Activated CD4-positive, alpha-beta memory T cell treated with anti-CD3 and anti-CD28 coated beads, Interleukin-2, amount 10 ng/mL, durations not matched to agents 7 days and 5 days (primary cell): ENCODE measurements around the gene RFWD3. TPM values are rescaled to one million over a fixed set of nuclear protein-coding genes. Genes with fewer than 3 reads are reported as not detected.
"Not testable (repeated sequence)": the region's sequence is repeated elsewhere in the genome, so short reads cannot be mapped to it uniquely, and the experiment has no call there.

Experiments used
- CTCF ChIA-PET: fragments of 350-600 bp; sonication (Branson Sonifier 250); formaldehyde crosslinking; loops from one replicate; lab custom pipeline; 2021; ENCODE audit warnings: antibody characterized with exemption, inconsistent platforms; lab: Charles Lee
- POLR2A ChIA-PET: fragments of 350-600 bp; sonication (Branson Sonifier 250); formaldehyde crosslinking; loops from one replicate; lab custom pipeline; 2021; ENCODE audit warnings: antibody characterized with exemption; lab: Charles Lee
- DNase-seq: peaks from one replicate; pipeline ENCODE4 v3.0.0-alpha.2; 2020
- H3K27ac Mint-ChIP-seq: one replicate; pipeline ENCODE4 v1.8.0; 2021; ENCODE audit warnings: mild to moderate bottlenecking, mixed read lengths
- H3K27me3 Mint-ChIP-seq: one replicate; pipeline ENCODE4 v1.8.0; 2021; ENCODE audit warnings: mixed read lengths
- H3K36me3 Mint-ChIP-seq: one replicate; pipeline ENCODE4 v1.8.0; 2021; ENCODE audit warnings: low read depth, mixed read lengths
- H3K4me1 Mint-ChIP-seq: one replicate; pipeline ENCODE4 v1.8.0; 2021; ENCODE audit warnings: mixed read lengths
- H3K4me3 Mint-ChIP-seq: one replicate; pipeline ENCODE4 v1.8.0; 2021; ENCODE audit warnings: mild to moderate bottlenecking, mixed read lengths
- H3K9me3 Mint-ChIP-seq: one replicate; pipeline ENCODE4 v1.8.0; 2021; ENCODE audit warnings: mixed read lengths
- total RNA-seq, 2 experiments: library from RNA; stranded (reverse); gene quantifications; one replicate each; pipeline ENCODE4 v1.2.3, GENCODE V29; 2021

The RFWD3 gene
- total RNA-seq, 2 experiments from 2014 or later: 99.5 to 107 TPM

GRCh38 chr16:74660383-74660782 lies 6.3 kb downstream of the RFWD3 start:
- DNase-seq: no peak
- no peak overlapping the region for H3K27ac Mint-ChIP-seq
- ChIA-PET CTCF (interaction anchor here (1.3 kb wide), 1 partner anchor 9 kb away, joined by 4 read pairs; no protein-coding TSS in a partner anchor), POLR2A (no interaction called here)
- peaks cover 87% of the 10 kb centered on the region for H3K4me1 Mint-ChIP-seq
- H3K4me3 Mint-ChIP-seq: peak overlapping the region; percentile 27
- no peaks in the 10 kb centered on the region for H3K27me3 Mint-ChIP-seq
- peaks cover 90% of the 10 kb centered on the region for H3K36me3 Mint-ChIP-seq
- H3K9me3 Mint-ChIP-seq: no peaks in the 10 kb centered on the region

GRCh38 chr16:74659041-74659440 lies 7.6 kb downstream of the RFWD3 start:
- ChIA-PET POLR2A (interaction anchor here (6.2 kb wide), 1 partner anchor 8 kb away, joined by 62 read pairs; the partner anchor contains the start of gene RFWD3), CTCF (interaction anchor here (1.3 kb wide), 1 partner anchor 7 kb away, joined by 4 read pairs; no protein-coding TSS in a partner anchor)
- peaks cover 87% of the 10 kb centered on the region for H3K36me3 Mint-ChIP-seq
- H3K4me1 Mint-ChIP-seq: peaks cover 87% of the 10 kb centered on the region
- H3K4me3 Mint-ChIP-seq: no peak overlapping the region
- no peaks in the 10 kb centered on the region for H3K27me3 Mint-ChIP-seq
- H3K27ac Mint-ChIP-seq: no peak overlapping the region
- DNase-seq: no peak
- no peaks in the 10 kb centered on the region for H3K9me3 Mint-ChIP-seq

GRCh38 chr16:74657870-74658642 lies 8.6 kb downstream of the RFWD3 start:
- H3K36me3 Mint-ChIP-seq: peaks cover 81% of the 10 kb centered on the region
- no peak for DNase-seq
- peak overlapping the region; percentile 21 for H3K4me3 Mint-ChIP-seq
- POLR2A ChIA-PET: interaction anchor here (0.7 to 6.2 kb wide), 2 partner anchors 9 to 361 kb away, joined by 3 to 62 read pairs; partner anchors contain the start of genes PSMD7 and RFWD3
- H3K4me1 Mint-ChIP-seq: peaks cover 78% of the 10 kb centered on the region
- no peak overlapping the region for H3K27ac Mint-ChIP-seq
- H3K9me3 Mint-ChIP-seq: no peaks in the 10 kb centered on the region
- CTCF ChIA-PET: no interaction called here
- no peaks in the 10 kb centered on the region for H3K27me3 Mint-ChIP-seq

GRCh38 chr16:74654536-74655050 lies 12.1 kb downstream of the RFWD3 start:
- DNase-seq: no peak
- Mint-ChIP-seq H3K4me3 (no peak overlapping the region), H3K36me3 (peaks cover 79% of the 10 kb centered on the region), H3K27me3 (no peaks in the 10 kb centered on the region), H3K27ac (no peak overlapping the region), H3K9me3 (no peaks in the 10 kb centered on the region), H3K4me1 (peaks cover 56% of the 10 kb centered on the region)
- ChIA-PET POLR2A (interaction anchor here (0.9 to 6.2 kb wide), 4 partner anchors 9 to 23 kb away, joined by 3 to 62 read pairs (median 6); partner anchors contain the start of gene RFWD3), CTCF (interaction anchor here (0.6 kb wide), 1 partner anchor 184 kb away, joined by 5 read pairs; no protein-coding TSS in a partner anchor)

DNA sequence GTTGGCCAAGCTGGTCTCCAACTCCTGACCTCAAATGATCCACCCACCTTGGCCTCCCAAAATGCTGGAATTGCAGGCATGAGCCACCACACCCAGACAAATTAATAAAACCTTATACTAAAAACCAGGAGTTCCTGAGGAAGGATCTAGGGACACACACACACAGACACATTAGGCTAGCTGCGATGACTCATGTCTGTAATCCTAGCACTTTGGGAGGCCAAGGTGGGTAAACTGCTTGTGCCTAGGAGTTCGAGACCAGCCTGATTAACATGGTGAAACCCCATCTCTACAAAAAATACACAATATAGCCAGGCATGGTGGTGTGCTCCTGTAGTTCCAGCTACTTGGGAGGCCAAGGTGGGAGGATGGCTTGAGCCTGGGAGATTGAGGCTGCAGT lies 13.8 kb downstream of the RFWD3 start:
- H3K4me3 Mint-ChIP-seq, H3K27me3 Mint-ChIP-seq, DNase-seq, H3K27ac Mint-ChIP-seq, H3K9me3 Mint-ChIP-seq: not testable (repeated sequence)
- POLR2A ChIA-PET: interaction anchor here (1.4 to 6.2 kb wide), 4 partner anchors 9 to 46 kb away, joined by 4 to 62 read pairs (median 10); partner anchors contain the start of genes GLG1 and RFWD3
- CTCF ChIA-PET: interaction anchor here (1.9 to 4.1 kb wide), 3 partner anchors 13 to 28 kb away, joined by 6 to 36 read pairs (median 16); partner anchors contain the start of gene RFWD3
- Mint-ChIP-seq H3K36me3 (peaks cover 75% of the 10 kb centered on the region), H3K4me1 (peaks cover 39% of the 10 kb centered on the region)

DNA sequence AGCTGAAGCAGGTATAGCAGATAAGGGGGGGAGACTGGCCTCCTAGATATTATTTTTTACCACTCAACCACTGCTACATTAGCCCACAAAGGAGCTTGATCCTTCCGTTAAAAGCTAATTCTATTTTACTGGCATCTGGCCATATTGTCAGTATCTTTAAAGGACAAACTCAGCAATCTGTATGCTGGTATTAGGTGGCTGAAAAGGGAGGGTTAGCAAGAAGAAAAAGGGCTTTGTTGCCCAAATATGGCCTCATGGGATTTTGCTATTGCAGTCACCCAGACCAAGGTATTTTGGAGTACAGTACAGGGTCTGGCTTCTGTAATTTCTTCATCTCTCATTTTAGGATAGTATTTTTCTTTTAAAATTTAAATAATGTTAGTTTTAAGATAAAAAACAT lies 14.4 kb downstream of the RFWD3 start:
- CTCF ChIA-PET: interaction anchor here (1.1 to 4.1 kb wide), 8 partner anchors 8 to 74 kb away, joined by 3 to 36 read pairs (median 6); partner anchors contain the start of gene RFWD3
- H3K27me3 Mint-ChIP-seq: no peaks in the 10 kb centered on the region
- peaks cover 35% of the 10 kb centered on the region for H3K4me1 Mint-ChIP-seq

DNA sequence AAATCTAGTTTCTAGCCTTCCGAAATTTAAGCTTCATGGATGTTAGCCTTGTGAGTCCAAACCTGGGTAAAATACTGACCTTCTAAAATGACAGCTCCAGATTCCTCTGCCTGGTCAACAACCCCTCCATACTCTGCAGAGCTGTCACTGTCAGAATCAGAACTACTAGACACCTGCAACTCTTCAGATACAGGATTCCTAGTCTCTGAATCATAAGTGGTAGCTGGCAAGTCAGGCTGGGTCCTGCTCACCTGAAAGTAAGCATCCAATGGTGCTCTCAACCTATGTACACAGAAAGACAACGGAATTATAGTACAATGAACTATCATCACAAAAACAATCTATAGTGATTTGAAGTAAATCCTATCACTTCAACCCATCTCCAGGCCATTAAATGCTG lies 14.8 kb downstream of the RFWD3 start:
- POLR2A ChIA-PET: interaction anchor here (1.2 to 2.0 kb wide), 4 partner anchors 10 to 45 kb away, joined by 3 to 14 read pairs (median 4); partner anchors contain the start of genes GLG1 and RFWD3
- Mint-ChIP-seq H3K27me3 (no peaks in the 10 kb centered on the region), H3K4me3 (no peak overlapping the region), H3K36me3 (peaks cover 72% of the 10 kb centered on the region), H3K4me1 (peaks cover 31% of the 10 kb centered on the region), H3K27ac (peak overlapping the region; percentile 42), H3K9me3 (no peaks in the 10 kb centered on the region)
- DNase-seq: no peak
- CTCF ChIA-PET: interaction anchor here (0.6 to 4.1 kb wide), 13 partner anchors 8 to 187 kb away, joined by 3 to 36 read pairs (median 4); partner anchors contain the start of gene RFWD3

More for the DNA sequence above, 14.4 kb downstream of the RFWD3 start:
- no peak for DNase-seq
- H3K4me3 Mint-ChIP-seq: no peak overlapping the region
- peaks cover 72% of the 10 kb centered on the region for H3K36me3 Mint-ChIP-seq
- H3K9me3 Mint-ChIP-seq: no peaks in the 10 kb centered on the region
- POLR2A ChIA-PET: interaction anchor here (1.2 to 2.0 kb wide), 4 partner anchors 9 to 45 kb away, joined by 3 to 14 read pairs (median 4); partner anchors contain the start of genes GLG1 and RFWD3
- no peak overlapping the region for H3K27ac Mint-ChIP-seq

- H3K4me1 Mint-ChIP-seq: peaks cover 24% of the 10 kb centered on the region
- no peaks in the 10 kb centered on the region for H3K27me3 Mint-ChIP-seq
- CTCF ChIA-PET: interaction anchor here (0.6 to 4.1 kb wide), 13 partner anchors 9 to 186 kb away, joined by 3 to 36 read pairs (median 4); partner anchors contain the start of gene RFWD3
- H3K9me3 Mint-ChIP-seq: no peaks in the 10 kb centered on the region
- H3K27ac Mint-ChIP-seq: no peak overlapping the region
- H3K36me3 Mint-ChIP-seq: peaks cover 65% of the 10 kb centered on the region
- POLR2A ChIA-PET: interaction anchor here (1.2 to 2.0 kb wide), 2 partner anchors 13 to 16 kb away, joined by 3 to 14 read pairs; partner anchors contain the start of gene RFWD3
- DNase-seq: no peak
- H3K4me3 Mint-ChIP-seq: no peak overlapping the region
Observed at GRCh38 chr16:74650966-74651567, 15.6 kb downstream of the RFWD3 start.

DNA sequence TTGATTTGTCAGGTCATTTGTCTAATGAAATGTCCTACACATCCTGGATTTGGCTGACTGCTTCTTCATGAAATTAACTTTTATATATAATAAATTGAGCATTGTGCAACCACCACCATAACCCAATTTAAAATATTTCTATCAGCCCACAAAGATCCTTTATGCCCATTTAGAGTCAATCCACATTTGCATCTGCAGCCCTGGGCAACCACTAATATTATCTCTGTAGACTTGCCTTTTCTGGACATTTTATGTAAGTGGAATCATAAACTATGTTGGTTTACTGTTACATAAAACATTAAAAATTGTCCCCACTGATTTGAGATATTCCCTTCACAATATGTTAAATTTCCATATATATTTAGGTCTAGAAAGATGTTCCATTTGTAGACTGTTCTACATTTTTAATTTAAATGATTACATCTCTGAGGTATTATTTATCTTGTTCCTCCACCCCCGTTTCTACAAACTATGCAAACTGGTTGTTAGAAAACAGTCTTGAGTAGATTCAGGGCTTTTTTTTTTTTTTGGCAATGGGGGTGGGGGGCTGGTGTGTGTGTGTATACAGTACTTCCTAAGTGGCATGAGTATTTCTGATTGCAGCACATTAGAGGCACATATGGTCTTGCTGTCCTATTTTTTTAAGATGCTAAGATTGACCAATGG lies 16.7 kb downstream of the RFWD3 start:
- Mint-ChIP-seq H3K27me3 (no peaks in the 10 kb centered on the region), H3K36me3 (peaks cover 64% of the 10 kb centered on the region), H3K9me3 (no peaks in the 10 kb centered on the region), H3K4me3 (no peak overlapping the region), H3K4me1 (peaks cover 17% of the 10 kb centered on the region), H3K27ac (no peak overlapping the region)
- no peak for DNase-seq
- POLR2A ChIA-PET: interaction anchor here (1.0 to 1.5 kb wide), 2 partner anchors 11 to 17 kb away, joined by 3 to 6 read pairs; partner anchors contain the start of gene RFWD3
- CTCF ChIA-PET: interaction anchor here (1.5 to 4.1 kb wide), 2 partner anchors 16 to 22 kb away, joined by 3 to 36 read pairs; partner anchors contain the start of gene RFWD3

DNA sequence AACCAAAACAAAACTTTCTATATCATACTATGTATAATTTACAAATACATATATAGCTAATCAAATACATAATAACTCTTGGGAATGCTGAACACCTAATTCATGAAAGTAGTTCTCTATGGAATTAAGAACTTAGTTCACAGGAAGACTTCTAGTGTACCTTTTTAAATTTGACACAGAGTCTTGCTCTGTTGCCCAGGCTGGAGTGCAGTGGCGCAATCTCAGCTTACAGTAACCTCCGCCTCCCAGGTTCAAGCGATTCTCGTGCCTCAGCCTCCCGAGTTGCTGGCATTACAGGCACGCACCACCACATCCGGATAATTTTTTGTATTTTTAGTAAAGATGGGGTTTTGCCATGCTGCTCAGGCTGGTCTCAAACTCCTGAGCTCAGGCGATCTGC lies 24.7 kb downstream of the RFWD3 start:
- Mint-ChIP-seq H3K27me3 (no peaks in the 10 kb centered on the region), H3K4me1 (peaks cover 3% of the 10 kb centered on the region), H3K36me3 (peaks cover 57% of the 10 kb centered on the region), H3K27ac (no peak overlapping the region), H3K4me3 (no peak overlapping the region), H3K9me3 (no peaks in the 10 kb centered on the region)
- POLR2A ChIA-PET: interaction anchor here (1.2 to 1.6 kb wide), 2 partner anchors 15 to 25 kb away, joined by 5 to 9 read pairs; partner anchors contain the start of gene RFWD3
- CTCF ChIA-PET: interaction anchor here (0.6 to 1.5 kb wide), 3 partner anchors 10 to 92 kb away, joined by 3 to 4 read pairs (median 4); no protein-coding TSS in a partner anchor
- no peak for DNase-seq

- POLR2A ChIA-PET: interaction anchor here (0.8 kb wide), 2 partner anchors 14 to 29 kb away, joined by 3 read pairs; partner anchors contain the start of gene RFWD3
Observed at GRCh38 chr16:74637742-74638453, 28.8 kb downstream of the RFWD3 start.

More at GRCh38 chr16:74637742-74638453, 28.8 kb downstream of the RFWD3 start:
- Mint-ChIP-seq H3K4me1 (peaks cover 3% of the 10 kb centered on the region), H3K36me3 (peaks cover 58% of the 10 kb centered on the region), H3K27ac (no peak overlapping the region), H3K4me3 (no peak overlapping the region), H3K27me3 (no peaks in the 10 kb centered on the region), H3K9me3 (no peaks in the 10 kb centered on the region)
- DNase-seq: no peak
- CTCF ChIA-PET: interaction anchor here (0.8 to 2.3 kb wide), 2 partner anchors 13 to 14 kb away, joined by 3 to 16 read pairs; no protein-coding TSS in a partner anchor
